PFSK-1 (cell line): ENCODE measurements around the gene TEAD2.

ENCODE experiments used
- FOXP2 ChIP-seq: optimal IDR thresholded peaks from 2 replicates; pipeline ENCODE3; 2011; ENCODE audit warnings: borderline replicate concordance, control low read depth, inconsistent platforms; ENCODE audit not compliant: insufficient read depth; ENCODE audit errors: extremely low read length, extremely low read depth
- POLR2AphosphoS5 ChIP-seq: IDR thresholded peaks from 2 replicates; pipeline ENCODE4 v1.6.1; 2012; ENCODE audit warnings: low read depth, mild to moderate bottlenecking, control low read depth, low read length, moderate library complexity
- SIN3A ChIP-seq: IDR thresholded peaks from 2 replicates; pipeline ENCODE4 v1.6.1; 2012; ENCODE audit warnings: mild to moderate bottlenecking, low read length, moderate library complexity, borderline replicate concordance; ENCODE audit not compliant: insufficient read depth
- TAF1 ChIP-seq: IDR thresholded peaks from 2 replicates; pipeline ENCODE4 v1.6.1; 2012; ENCODE audit warnings: low read length, control low read depth, borderline replicate concordance; ENCODE audit not compliant: insufficient read depth
- TF ChIP-seq, protein P1 (sequence below), 2 experiments: IDR thresholded peaks; 2 replicates each; pipeline versions ENCODE4 v1.6.1 to v1.8.0; 2011 to 2012; ENCODE audit warnings: low read depth in 2 of 2, low read length in 2 of 2, control low read depth in 1 of 2, inconsistent platforms in 1 of 2, mild to moderate bottlenecking in 1 of 2, moderate library complexity in 1 of 2; ENCODE audit not compliant: insufficient read depth in 1 of 2

TEAD2 gene

DNA sequence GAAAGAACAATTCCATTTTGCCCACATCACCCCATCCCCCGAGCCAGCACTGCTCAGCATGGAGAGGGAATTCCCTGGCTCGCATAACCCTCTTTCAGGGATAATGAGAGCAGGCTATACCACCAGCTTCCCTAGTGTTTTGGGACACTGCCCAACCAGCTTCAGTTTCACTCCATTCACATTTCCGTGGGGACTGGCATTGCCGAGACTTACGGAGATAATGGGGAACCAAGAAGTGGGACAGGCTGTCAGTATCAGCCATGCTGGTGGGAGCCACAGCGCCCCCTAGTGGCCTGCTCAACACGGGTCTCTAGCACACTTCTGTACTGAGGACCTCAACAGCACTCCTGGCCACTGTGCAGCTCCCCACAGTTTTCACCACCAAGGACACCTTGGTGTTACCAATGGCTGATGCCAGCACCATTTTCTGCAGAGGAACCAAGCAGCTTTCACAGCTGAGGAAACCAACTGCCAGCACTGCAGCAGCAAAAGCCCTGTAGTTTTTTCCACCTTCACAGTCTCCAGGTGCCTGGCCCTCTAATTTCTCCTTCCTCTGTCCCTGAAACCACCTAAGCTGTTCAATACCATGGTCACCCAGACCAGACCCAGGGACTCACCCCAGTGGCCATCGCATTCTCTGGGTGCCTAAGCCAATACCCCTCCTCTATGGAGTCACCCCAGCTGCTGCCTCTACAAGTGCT, 60.9 kb downstream of the TEAD2 start:
- no peak for TF ChIP-seq SIN3A
- TF ChIP-seq FOXP2, result no peak
- TF ChIP-seq TAF1, result no peak
- TF ChIP-seq, protein P1, sequence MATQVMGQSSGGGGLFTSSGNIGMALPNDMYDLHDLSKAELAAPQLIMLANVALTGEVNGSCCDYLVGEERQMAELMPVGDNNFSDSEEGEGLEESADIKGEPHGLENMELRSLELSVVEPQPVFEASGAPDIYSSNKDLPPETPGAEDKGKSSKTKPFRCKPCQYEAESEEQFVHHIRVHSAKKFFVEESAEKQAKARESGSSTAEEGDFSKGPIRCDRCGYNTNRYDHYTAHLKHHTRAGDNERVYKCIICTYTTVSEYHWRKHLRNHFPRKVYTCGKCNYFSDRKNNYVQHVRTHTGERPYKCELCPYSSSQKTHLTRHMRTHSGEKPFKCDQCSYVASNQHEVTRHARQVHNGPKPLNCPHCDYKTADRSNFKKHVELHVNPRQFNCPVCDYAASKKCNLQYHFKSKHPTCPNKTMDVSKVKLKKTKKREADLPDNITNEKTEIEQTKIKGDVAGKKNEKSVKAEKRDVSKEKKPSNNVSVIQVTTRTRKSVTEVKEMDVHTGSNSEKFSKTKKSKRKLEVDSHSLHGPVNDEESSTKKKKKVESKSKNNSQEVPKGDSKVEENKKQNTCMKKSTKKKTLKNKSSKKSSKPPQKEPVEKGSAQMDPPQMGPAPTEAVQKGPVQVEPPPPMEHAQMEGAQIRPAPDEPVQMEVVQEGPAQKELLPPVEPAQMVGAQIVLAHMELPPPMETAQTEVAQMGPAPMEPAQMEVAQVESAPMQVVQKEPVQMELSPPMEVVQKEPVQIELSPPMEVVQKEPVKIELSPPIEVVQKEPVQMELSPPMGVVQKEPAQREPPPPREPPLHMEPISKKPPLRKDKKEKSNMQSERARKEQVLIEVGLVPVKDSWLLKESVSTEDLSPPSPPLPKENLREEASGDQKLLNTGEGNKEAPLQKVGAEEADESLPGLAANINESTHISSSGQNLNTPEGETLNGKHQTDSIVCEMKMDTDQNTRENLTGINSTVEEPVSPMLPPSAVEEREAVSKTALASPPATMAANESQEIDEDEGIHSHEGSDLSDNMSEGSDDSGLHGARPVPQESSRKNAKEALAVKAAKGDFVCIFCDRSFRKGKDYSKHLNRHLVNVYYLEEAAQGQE (IDR thresholded peaks at IDR 0.05; ENCODE audit: insufficient read depth in 1 of 2, low read depth in 2 of 2, low read length in 2 of 2), result no peak
- TF ChIP-seq POLR2AphosphoS5, result no peak

DNA sequence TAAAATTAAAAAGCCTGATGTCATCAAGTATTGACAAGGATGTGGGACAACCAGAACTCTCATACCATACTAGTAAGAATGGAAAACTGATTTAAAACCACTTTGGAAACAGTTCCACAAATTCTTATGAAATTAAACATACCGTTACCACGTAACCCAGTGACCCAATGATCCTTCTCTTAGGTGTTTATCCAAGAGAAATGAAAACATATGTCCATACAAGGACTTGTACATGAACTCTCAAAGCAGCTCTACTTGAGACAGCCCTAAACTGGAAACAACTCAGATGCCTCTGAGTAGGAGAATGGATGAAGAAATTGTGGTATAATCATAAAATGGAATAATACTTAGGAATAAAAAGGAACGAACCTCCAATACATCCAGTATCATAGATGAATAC, 64.8 kb downstream of the TEAD2 start:
- TF ChIP-seq POLR2AphosphoS5, result no peak
- no peak for TF ChIP-seq SIN3A
- TF ChIP-seq TAF1, result no peak
- no peak for TF ChIP-seq FOXP2
- TF ChIP-seq, protein P1 (IDR thresholded peaks at IDR 0.05; ENCODE audit: insufficient read depth in 1 of 2, low read depth in 2 of 2, low read length in 2 of 2), result no peak

DNA sequence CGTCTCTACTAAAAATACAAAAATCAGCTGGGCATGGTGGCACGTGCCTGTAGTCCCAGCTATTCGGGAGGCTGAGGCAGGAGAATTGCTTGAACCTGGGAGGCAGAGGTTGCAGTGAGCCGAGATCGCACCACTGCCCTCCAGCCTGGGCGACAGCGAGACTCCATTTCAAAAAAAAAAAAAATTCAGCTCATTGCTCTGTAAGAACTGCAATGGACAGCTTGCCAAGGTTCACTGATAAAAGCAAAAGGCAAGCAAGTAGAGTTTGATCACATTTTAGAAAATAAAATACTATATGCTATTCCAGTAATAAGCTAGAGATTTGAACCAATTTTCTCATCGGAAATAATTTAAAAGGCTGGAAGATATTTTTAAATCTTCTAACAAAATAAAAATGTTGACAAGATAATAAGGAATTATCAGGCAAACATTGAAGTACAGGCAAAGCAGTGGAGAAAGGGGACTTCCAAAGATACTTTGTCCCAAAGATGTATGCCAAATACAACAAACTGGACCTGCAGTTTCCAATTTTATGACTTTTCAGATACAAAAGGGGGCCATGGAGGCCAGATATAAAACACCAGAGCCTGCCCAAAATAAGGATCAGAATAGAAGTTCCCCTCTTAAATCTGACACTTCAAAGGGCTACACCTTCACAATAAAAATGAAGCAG, 66.9 kb downstream of the TEAD2 start:
- TF ChIP-seq FOXP2, result no peak
- TF ChIP-seq TAF1, result no peak
- TF ChIP-seq POLR2AphosphoS5, result no peak
- TF ChIP-seq, protein P1 (IDR thresholded peaks at IDR 0.05; ENCODE audit: insufficient read depth in 1 of 2, low read depth in 2 of 2, low read length in 2 of 2), result no peak
- no peak for TF ChIP-seq SIN3A

DNA sequence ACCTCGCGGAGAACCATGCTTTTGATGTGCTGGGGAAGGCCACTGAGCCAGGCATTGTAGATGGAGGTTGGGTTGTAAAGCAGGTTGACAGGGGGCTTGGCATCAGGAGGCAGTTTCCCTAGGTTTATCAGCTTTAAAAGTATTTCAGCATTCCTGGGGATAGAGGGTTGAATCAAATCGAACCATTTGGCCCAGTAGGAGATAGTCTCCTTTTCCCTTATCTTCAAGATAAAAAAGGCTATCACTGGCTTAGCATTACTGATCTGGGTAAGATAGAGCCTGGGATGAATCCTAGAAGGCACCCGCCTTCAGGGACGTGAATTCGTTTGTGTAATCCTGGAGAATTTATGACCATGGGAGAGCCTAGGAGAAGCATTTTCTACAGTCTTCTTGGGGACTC, 67.8 kb downstream of the TEAD2 start:
- TF ChIP-seq FOXP2 (no peak), TAF1 (no peak), POLR2AphosphoS5 (no peak), SIN3A (no peak)
- TF ChIP-seq, protein P1 (IDR thresholded peaks at IDR 0.05; ENCODE audit: insufficient read depth in 1 of 2, low read depth in 2 of 2, low read length in 2 of 2), result no peak
